ENCODE measurements around the gene BCAS3.
"Not testable (repeated sequence)": the region's sequence is repeated elsewhere in the genome, so short reads cannot be mapped to it uniquely, and the experiment has no call there.

Gene BCAS3

DNA sequence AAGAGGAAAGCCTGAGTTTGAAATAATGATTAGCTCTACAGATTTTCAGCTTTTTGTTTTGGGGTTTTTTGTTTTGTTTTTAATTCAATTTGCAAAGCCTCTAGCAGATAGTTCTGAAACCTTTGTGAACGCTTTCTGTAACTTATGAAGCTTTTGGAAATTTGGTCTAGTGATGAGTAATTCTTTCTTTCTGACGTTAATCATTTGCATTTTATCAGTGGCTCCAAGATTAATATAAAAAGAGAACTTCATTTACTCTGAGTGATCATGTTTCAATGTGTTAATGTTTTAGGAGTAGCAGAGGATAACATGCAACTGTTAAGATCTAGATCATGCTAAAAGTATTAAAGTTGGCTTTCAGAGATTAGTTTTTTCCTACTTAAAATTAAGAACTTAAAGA, 561.7 kb downstream of the BCAS3 start:
- no peak for DNase-seq

DNA sequence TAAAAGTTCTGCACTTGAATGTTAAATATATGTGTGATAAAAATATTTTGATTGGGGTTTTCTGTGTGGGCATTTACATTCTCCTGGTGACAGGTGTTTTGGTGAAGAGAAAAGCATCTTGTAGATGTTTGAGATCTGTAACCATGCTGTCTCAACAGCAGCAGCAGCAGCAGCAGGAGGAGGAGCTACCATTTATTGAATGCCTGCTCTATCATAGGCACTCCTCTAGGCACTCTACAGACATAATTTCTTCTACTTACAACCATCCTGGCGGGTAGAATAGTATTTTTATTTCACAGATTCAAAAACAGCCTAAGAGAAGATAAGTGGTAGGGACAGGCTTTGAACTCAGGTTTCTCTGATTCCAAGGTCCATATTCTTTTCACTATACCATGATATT, 562.3 kb downstream of the BCAS3 start:
- no peak for DNase-seq

DNA sequence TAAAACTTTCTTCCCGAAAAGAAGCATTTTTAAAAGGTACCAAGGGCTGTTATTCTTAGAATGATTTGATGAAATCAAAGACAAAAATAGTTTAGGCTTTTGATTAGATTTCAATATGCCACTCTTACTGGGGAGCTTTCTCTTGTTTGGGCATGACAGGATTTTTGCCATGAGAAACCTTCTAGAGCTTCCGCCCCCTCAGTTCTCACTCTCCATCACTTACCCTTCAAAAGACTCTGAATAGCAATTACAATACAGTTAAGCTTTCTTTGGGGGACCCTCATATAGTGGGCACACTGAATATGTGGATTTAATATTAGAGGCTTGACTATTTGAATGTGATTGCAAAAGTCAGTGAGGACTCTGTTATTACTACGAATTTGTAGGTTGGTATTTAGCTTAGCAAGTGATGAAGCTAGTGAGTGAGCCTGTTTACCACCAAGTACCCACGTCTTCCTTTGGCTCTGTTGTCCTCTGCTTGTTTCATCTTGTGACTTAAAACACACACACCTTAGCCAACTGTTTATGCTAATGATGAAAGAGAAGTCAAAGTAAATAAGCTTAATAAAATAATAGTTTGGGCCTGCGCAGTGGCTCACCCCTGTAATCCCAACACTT, 563.3 kb downstream of the BCAS3 start:
- no peak for DNase-seq

DNA sequence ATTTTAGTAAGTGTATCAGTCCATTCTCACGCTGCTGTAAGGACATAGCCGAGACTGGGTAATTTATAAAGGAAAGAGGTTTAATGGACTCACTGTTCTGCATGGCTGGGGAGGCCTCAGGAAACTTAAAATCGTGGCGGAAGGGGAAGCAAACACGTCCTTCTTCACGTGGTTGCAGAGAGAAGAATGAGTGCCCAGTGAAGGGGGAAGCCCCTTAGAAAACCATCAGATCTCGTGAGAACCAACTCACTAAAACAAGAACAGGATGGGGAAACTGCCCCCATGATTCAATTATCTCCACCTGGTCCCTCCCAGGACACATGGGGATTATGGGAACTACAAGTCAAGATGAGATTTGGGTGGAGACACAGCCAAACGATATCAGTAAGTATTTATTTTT, 567.3 kb downstream of the BCAS3 start:
- not testable (repeated sequence) for DNase-seq

DNA sequence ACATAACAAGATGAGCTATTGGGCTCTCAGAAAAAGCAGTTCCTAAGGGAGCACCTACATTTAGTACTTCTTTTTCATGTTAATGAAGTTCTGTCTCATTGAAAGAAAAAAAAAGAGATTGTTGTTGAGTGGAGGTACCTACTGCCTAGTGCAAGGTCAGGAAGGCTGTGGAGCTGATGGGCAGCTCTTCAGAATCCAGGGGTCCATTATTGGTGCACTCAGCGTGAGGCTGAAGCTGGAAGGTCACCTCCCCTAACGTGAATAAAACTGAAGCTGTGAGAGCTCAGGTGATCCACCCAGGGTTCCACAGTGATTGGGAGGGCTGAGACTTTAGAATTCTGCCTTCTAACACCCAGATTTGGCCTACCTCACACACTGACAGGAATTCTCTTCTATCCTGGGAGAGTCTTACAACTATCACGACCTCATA, 568.1 kb downstream of the BCAS3 start:
- no peak for DNase-seq

DNA sequence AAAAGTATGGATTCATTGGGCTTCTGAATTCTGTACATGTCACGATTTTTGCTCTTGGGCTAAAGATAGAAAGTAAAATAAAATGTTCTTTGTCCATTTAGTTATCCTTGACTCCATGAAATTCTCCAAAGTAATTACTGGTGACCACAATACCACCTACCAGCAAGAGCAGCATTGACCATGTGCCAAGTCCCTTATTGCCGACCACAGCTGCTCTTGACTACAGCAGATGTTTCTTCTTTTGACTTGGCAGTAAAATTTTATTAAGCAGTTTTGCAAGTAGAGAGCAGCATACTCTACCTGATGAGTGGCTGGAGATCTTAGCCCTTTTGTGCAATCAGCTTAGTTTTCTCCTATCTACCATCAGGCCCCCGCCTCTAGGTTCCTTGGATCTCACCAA, 569.8 kb downstream of the BCAS3 start:
- DNase-seq: peak; percentile 28

DNA sequence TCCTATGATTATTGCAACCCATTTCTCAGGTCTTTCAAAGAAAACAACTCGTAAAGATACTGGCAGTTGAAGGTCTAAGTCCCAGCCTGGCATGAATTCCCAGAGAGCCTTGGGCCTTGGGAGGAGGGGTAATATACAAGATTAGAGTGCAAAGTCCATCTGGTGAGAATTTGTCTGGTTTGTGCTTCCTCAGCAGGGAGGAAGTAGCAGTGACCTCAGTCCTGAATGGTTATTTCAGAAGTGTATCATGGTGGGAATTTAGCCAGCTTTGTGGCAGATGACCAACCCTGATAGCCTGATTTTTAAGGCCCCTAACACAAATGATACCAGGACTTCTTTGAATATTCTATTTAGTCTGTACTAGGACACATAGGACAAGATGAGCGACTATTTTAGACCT, 570.7 kb downstream of the BCAS3 start:
- no peak for DNase-seq

DNA sequence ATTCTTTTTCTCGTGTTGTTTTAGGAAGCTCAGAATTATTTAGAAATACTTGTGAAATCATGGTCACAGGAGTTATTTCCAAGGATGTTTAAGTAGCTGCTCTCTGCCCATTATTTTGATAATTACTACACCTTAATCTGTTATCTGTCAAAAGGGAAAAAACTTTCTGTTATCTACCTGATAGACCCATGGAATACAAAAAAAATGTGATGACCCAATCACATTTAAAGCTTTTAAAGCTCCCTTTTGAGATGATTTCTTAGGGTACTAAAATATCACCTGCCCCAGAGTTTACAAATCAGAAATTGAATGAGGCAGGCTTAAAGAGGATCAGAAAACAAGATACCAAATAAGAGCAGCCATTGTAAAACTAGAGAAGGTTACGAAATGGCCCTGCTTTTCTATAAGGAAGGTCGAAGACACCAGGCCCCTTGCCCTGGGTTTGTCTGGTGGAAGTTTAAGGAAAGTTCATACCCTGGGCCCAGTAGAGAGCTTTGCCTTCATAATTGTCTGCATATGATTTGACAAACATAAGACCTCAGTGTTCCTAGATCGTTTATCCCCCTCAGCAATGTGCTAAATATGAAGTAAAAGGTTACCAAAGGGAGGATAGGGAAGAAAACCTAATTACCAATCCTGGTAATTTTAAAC, 572.1 kb downstream of the BCAS3 start:
- no peak for DNase-seq

DNA sequence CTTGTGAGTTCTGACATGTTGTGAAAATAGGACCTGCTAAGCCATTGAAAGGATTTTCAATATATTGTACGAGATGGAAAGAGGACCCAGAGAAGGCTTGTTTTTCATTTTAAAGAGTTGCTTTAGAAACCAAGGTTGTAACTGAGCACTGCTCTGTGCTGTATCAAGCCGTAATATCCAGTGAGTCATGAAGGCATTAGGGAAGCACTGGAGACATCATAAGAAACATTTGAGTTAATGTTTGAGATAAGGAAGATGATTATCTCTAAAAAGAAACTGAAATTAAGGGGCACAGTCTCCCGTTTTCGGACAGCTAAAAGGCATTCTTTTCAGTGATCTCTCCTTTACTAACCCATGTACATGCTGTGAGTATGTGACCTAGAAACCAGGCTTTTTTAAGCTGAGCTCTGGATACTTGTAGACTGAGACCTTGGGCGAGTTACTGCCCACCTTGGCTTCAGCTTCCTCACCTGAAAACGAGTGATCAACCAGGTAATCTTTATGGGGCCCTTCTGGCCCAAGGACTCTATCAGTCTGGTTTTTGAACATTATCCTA, 572.8 kb downstream of the BCAS3 start:
- no peak for DNase-seq

DNA sequence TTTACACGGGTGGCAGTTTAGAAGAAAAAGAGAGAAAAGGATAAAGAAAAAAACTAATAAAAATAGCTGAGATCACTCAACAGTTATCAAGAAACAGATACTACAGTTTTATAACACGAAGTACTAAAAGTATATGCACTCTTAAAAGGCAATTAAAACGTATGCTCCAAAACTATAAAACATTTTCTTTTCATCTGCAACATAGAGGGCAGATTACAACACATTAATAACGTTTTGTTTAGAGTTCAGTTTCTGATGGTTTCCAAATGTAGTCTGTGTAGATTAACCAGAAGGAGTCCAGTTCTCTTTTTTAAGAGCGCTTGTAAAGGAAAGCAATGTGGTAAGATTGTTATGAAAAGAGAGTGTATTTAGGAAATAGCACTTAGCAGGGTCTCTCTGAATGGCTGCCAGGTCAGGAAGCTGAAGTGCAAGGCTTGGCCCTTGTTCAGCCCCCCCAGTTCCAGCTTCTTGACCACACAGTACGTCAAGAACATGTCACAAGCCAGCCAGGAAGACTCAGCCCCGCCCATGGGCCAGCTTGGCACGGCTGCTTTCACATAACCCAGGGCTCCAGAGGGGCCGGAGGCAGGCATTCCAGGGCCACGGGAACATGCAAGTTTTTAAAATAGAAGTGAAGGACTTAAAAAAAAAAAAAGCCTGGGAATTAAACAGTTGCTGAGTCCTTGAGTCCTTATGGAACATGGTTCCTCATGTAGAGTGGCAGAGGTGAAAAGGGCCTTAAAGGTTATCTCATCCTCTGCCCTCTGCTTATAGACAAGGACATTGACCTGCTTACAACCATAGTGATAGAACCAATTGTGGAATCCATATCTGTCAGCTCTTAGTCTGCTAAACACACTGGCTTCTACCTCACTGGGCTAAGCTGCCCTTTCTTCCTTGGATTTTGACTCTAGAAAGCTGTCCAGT, 574.6 kb downstream of the BCAS3 start:
- no peak for DNase-seq

DNA sequence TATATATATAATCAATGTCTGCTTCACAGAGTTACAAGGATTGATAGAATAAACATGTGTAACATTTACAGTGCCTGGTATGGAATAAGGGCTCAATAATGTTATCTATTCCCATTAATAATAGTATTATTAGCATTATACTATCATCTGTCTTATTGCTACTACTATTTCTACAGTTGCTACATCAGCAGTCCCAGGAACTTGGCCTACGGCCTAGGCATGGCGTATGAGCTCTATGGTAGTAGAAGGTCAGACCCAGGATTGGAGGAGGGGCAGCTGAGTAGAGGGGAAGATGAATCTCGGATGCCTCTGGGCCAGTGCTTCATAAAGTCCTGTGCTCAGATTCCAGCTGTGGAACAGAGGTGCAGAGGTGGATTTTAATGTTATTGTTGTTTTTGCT, 575.7 kb downstream of the BCAS3 start:
- DNase-seq: no peak

DNA sequence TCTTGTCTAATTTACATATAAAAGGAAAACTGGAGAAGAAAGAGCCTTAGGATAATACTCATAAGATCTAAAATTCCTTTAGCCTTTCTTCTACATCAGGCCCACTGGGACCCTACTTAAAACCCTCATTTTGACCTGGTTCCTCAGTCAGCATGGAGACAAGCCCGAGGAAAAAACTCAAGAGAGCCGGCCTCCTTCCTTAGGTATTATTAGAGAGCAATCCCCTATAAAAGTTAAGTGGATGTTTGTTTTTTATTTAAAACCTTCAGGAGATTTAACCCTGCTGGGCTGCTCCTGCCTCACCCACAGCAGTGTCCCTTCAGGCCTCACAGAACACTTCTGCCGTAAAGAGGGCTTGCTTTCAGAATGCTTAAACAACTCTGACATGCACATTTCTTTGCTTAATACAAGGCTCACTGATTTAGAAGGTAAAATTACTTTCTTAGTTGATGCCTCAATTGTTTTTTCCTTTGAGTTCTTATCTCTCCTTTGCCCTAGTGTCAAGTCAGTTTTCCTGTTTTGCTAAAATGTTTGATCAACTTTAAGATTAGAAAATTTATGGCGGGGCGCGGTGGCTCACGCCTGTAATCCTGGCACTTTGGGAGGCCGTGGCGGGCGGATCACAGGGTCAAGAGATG, 576.4 kb downstream of the BCAS3 start:
- DNase-seq: no peak

DNA sequence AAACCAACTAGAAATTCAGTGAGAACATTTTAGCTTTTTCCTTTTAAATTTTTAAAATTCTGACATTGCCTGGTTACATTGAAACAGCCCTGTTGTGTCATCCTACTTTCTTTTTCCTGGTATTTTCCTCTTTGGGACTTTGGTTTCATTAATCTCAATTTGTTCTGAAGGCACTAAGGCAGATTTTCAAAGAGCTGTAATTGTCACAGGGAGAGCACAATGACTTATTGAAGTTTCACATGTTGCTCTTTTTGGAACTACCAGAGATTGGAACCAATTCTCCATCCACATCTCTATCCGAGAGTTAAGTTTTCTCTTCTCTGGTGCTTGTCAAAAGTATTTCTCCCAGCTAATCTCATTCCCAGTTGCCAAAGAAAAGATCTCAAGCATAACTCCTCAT, 577.3 kb downstream of the BCAS3 start:
- DNase-seq: no peak

DNA sequence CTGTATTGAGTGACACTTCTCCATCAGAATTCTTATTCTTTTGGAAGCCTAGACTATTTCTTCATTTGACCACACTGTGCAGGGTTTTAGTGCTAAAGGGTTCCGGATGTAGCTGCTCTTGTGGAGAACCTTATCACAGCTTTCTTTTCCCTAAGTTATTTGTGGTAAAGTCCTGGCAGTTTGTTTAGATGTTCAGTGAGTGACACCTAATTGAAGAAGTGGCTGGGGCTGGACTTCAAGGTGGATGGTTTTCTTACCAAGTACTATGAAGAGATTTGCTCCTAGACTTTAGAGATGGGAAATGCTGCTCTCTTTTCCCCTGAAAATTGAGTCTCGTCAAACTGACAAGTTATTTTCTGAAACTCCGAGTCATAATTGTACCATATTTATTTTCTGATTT, 578.0 kb downstream of the BCAS3 start:
- DNase-seq: no peak

DNA sequence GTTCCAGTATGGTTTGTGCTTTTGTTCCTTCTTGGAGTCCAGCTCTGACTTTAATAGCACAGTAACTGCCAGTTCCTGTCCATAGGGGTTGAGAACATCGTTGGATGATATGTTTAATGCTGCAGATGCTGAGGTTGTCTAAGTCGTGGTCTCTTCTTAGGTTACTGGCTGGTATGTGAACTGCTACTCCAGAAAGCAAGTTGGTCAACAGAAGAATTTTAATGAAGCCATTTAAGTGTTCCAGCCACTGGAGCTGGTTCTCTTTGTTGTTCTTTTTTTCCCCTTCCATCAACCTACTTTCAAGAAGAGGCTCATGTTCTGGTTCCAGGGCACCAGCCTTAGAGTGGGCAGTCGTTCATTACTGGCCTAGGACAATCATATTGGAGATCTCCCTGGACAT, 581.7 kb downstream of the BCAS3 start:
- no peak for DNase-seq

DNA sequence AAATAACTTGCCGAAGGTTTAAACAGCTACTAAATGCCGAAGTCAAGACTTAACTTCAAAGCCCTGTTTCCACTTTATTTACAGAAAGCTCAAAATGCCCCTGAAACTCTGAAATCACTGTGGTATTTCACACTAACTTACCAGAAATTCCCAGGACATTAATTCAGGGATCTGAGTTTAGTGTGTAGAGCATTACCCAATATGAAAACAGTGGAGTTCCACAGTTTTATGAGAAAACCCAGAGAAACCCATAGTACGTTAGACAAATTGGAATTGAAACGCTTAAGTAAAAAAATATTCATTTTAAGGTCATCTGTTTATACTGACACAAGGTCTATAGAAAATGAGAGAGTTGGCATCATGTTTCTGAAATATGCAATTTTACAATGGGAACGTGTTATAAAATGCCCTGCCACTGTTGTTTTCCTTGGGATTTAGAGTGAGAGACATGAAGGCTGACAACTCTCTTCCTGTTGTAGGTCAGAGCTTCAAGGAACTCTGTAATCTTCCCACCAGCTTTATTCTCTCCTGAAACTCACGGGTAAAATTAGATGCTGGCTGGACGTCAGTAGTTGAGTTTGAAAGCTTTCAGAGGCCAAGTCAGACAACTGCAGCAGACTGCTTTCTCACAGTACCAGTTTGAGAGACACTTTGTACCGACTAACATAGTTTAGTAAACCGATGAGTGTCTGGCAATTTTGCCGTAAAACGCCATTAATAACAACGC, 582.6 kb downstream of the BCAS3 start:
- DNase-seq: no peak

DNA sequence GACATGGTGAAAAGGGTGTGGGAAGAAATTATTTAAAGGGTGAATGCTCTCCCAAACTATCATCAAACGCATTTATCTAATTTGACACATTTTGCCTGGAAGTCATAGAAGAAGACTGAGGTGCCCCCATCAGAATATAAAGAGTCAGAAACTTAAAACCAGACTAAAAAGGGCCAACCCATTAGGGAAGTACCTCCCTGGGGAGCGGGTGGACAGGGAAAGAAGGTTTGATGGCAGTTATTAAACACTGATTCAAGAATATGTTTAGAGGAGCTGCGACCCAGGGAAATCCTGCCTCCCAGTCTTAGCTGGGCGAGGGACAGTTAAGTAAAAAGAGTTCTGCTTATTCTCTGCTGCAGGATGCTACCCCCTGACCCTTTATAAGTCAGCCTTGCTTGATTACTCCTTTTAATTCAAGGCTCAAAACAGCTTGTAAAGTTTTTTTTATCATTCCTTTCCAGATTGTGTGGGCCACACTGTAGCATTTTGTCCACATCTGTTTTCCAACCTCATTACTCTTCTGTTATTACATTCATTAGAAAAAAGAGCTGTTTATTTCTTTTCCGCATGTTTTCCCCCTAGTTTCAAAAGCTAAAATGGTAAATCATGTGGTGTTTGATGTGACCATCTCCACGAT, 583.5 kb downstream of the BCAS3 start:
- no peak for DNase-seq

DNA sequence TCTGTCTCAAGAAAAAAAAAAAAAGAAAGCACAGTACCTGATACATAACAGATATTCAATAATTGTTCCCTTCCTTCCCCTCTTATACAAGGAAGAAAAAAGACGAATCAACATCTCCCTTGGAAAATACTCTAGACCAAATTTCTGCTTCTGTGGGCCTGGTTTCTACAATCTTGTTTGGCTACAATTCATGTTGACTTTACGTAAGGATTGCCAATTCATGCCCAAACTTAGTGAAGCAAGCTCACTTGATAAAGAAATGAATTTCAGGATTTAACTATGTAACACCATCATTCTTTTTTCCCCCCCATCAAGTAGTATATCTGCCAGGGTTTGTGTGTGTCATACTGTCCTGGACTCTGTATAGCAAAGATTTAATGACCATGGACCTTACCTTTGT, 587.7 kb downstream of the BCAS3 start:
- no peak for DNase-seq

DNA sequence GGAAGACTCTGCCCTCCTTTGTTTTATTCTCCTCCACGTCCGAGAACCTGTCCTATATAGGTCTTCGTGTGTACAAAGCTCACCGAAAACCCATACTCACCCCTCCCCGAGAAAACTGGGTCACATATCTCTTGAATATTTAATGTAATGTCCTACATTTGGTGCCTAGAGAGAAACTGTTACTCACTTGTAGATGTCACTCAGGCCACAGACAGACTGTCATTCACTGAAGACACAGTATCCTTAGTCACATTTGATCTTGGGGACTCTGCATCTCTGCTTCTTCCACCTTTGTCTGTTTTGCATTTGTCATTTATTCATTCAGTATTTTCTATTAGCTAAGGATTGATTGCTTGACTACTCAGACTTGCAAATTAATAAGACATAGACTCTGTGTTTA, 590.2 kb downstream of the BCAS3 start:
- DNase-seq: no peak

DNA sequence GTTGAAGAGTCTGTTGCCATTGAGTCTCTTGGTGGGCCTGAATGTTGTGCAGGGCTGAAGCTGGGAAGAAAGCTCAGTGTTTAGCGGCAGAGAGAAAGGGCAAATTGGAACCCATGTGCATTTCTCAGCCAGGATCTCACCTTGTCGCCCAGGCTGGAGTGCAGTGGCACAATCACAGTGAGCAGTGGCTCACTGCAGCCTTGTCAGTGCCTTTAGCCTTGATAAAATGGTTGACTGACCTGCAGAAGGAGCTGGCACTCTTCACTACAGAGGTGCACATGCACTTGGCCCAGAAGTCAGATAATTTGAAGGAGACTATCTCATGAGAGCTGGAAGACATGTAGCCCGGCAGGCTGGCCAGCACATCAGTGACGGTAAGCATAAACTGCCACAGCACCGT, 597.7 kb downstream of the BCAS3 start:
- DNase-seq: no peak

DNA sequence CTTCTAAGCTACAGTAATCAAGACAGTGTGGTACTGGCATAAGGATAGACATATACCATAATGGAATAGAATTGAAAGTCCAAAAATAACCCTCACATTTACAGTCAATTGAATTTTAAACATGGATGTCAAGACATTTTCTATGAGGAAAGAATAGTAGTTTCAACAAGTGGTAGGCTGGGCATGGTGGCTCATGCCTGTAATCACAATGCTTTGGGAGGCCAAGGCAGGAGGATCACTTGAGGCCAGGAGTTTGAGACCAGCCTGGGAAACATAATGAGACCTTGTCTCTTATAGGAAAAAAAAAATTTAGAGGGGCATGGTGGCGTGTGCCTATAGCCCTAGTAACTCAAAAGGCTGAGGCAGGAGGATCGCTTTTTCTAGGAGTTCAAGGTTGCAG, 599.2 kb downstream of the BCAS3 start:
- no peak for DNase-seq
